SJCRH30 (cell line): ENCODE measurements around the gene ITPA. TPM values are rescaled to one million over a fixed set of nuclear protein-coding genes. Genes with fewer than 3 reads are reported as not detected.
A peak's percentile ranks its signal among the peaks of the same experiment; 100 is the strongest.

Experiments
- DNase-seq, 2 experiments: peaks; one replicate each; pipeline ENCODE4 v3.0.0-alpha.2; 2015 to 2020
- H3K27ac ChIP-seq: fragments of 250-450 bp; sonication (Bioruptor Pico); 2 replicates; pipeline ENCODE4 v1.5.1; 2020; ENCODE audit warnings: mild to moderate bottlenecking, moderate library complexity
- H3K27me3 ChIP-seq: fragments of 250-450 bp; sonication (Bioruptor Pico); 2 replicates; pipeline ENCODE4 v1.5.1; 2020; ENCODE audit warnings: mild to moderate bottlenecking, moderate library complexity
- H3K36me3 ChIP-seq: fragments of 250-450 bp; sonication (Bioruptor Pico); 2 replicates; pipeline ENCODE4 v1.5.1; 2020; ENCODE audit warnings: mild to moderate bottlenecking, moderate library complexity
- H3K4me1 ChIP-seq: fragments of 250-450 bp; sonication (Bioruptor Pico); 2 replicates; pipeline ENCODE4 v1.5.1; 2020; ENCODE audit warnings: mild to moderate bottlenecking, moderate library complexity
- H3K4me3 ChIP-seq: fragments of 250-450 bp; sonication (Bioruptor Pico); 2 replicates; pipeline ENCODE4 v1.5.1; 2020; ENCODE audit warnings: mild to moderate bottlenecking, moderate library complexity
- H3K9me3 ChIP-seq: fragments of 250-450 bp; sonication (Bioruptor Pico); replicated peaks from 2 replicates; pipeline ENCODE4 v1.5.1; 2020; ENCODE audit warnings: mild to moderate bottlenecking, moderate library complexity
- total RNA-seq: library from RNA; depleted of rRNA; stranded (reverse); fragments of >200 nt; shearing (Covaris generic); gene quantifications from 2 replicates; pipeline ENCODE4 v1.2.3, GENCODE V29; 2014

The ITPA gene
- total RNA-seq, 1 experiment from 2014 or later: 46.4 TPM

GRCh38 chr20:3226093-3226492 is 16.8 kb downstream of the ITPA start:
- H3K4me3 ChIP-seq: no peak overlapping the region
- peak overlapping the region; percentile 51 for H3K27ac ChIP-seq
- H3K9me3 ChIP-seq: no peaks in the 10 kb centered on the region
- H3K36me3 ChIP-seq: peaks cover 13% of the 10 kb centered on the region
- H3K4me1 ChIP-seq: peaks cover 37% of the 10 kb centered on the region
- DNase-seq: peak; percentile 52 to 61
- H3K27me3 ChIP-seq: no peaks in the 10 kb centered on the region

DNA sequence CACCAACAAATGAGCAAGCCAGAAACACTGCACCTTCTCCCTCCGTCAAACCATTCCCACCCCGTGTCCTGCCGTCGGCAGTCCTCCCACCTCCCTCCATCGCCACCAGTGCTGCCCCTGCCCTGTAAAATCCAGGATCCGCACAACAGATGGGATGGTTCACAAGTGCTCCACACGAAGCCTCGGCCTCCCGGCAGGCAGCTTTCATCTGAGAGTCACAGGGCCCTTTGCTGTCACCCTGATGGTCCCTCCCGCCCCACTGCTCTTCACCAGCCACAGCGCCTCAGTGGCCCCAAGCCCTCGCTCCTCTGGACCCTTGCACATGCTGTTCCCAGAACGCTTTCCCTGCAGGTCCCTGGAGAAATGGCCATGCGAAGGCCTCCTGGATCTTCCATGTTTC is 17.6 kb downstream of the ITPA start:
- H3K9me3 ChIP-seq: no peaks in the 10 kb centered on the region
- peaks cover 9% of the 10 kb centered on the region for H3K36me3 ChIP-seq
- H3K4me3 ChIP-seq: no peak overlapping the region
- peaks cover 32% of the 10 kb centered on the region for H3K4me1 ChIP-seq
- no peak for DNase-seq
- peak overlapping the region; percentile 51 for H3K27ac ChIP-seq
- H3K27me3 ChIP-seq: no peaks in the 10 kb centered on the region

- Histone ChIP-seq H3K36me3 (peaks cover 9% of the 10 kb centered on the region), H3K27me3 (no peaks in the 10 kb centered on the region), H3K27ac (no peak overlapping the region), H3K9me3 (no peaks in the 10 kb centered on the region), H3K4me1 (peaks cover 26% of the 10 kb centered on the region), H3K4me3 (no peak overlapping the region)
- DNase-seq: no peak
Observed at GRCh38 chr20:3227506-3227905, 18.2 kb downstream of the ITPA start.

DNA sequence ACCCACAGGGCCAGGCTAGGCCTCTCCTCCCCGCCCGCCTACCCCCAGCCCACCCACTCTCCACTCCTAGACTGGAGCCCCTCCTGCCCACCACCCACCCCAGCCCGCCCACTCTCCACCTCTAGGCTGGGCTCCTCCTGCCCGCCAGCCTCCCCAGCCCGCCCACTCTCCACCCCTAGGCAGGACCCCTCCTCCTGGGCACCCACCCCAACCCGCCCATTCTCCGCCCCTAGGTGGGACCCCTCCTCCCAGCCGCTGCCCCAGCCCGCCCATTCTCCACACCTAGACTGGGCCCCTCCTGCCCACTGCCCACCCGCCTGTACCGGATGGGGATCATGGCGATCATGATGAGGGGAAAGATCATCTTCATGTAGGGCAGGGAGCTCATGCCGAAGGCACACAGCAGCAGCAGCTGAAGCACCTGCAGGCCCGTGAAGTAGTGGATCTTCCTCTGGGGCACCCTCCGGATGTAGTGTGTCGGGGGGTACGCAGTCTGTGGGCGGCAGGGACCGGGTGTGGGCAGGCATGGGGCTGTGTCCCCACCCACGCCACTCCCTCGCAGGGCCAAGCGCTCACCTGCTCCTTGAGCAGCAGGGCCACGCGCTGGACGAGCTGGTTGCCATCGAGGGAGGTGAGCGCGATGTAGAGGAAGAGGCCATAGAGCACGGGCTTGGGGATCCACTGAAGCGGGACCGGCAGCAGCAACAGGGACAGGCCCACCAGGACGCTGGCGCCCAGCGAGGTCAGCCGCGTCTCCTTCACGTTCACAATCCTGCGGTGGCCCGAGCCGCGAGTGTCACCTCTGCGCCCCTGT is 18.8 kb downstream of the ITPA start:
- Histone ChIP-seq H3K9me3 (no peaks in the 10 kb centered on the region), H3K4me1 (peaks cover 21% of the 10 kb centered on the region), H3K27ac (no peak overlapping the region), H3K4me3 (no peak overlapping the region), H3K36me3 (peaks cover 9% of the 10 kb centered on the region), H3K27me3 (no peaks in the 10 kb centered on the region)
- no peak for DNase-seq

DNA sequence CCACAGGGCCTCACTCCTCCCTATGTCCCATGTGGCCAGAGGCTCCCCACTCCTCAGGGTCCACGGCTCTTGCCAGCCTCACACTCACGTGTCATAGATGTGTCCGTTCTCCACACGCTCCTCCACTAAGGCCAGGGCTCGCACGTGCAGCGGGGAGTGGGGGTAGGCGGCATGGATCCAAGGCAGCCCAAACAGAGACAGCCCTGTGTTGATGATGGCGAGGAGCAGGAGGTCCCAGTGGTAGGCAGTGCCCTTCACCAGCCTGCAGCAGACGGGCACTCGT is 19.4 kb downstream of the ITPA start:
- Histone ChIP-seq H3K27me3 (no peaks in the 10 kb centered on the region), H3K36me3 (peaks cover 11% of the 10 kb centered on the region), H3K9me3 (no peaks in the 10 kb centered on the region), H3K4me3 (no peak overlapping the region), H3K27ac (no peak overlapping the region), H3K4me1 (peaks cover 16% of the 10 kb centered on the region)
- DNase-seq: no peak

GRCh38 chr20:3229158-3229557 is 19.9 kb downstream of the ITPA start:
- no peaks in the 10 kb centered on the region for H3K9me3 ChIP-seq
- no peak for DNase-seq
- no peaks in the 10 kb centered on the region for H3K27me3 ChIP-seq
- H3K4me3 ChIP-seq: no peak overlapping the region
- H3K4me1 ChIP-seq: peaks cover 11% of the 10 kb centered on the region; the same call in 1 of the 2 replicates
- H3K36me3 ChIP-seq: peaks cover 15% of the 10 kb centered on the region
- H3K27ac ChIP-seq: no peak overlapping the region

GRCh38 chr20:3229798-3230197 is 20.5 kb downstream of the ITPA start:
- Histone ChIP-seq H3K9me3 (no peaks in the 10 kb centered on the region), H3K4me3 (no peak overlapping the region)
- DNase-seq: no peak

DNA sequence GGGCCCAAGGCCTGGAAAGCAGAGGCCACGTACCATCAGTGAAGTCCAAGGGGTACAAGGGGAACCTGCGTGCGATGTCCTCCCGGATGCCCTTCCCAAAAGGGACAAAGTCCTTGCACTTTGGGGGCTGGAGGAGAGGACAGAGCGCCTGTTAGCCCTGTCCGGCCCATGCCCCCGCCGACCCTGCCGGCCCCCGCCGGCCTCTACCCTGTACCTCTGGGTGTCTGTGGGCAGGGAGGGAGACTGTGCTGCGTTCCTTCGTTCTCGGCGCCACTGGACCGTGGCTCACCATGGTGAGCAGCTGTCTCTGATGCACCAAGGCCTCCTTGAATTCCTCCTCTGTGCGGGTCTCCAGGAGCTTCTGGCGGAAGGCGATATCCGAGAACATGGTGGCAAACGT is 21.8 kb downstream of the ITPA start:
- no peak for DNase-seq
- H3K4me1 ChIP-seq: peaks cover 4% of the 10 kb centered on the region; the same call in 1 of the 2 replicates
- H3K36me3 ChIP-seq: peaks cover 15% of the 10 kb centered on the region
- no peak overlapping the region for H3K27ac ChIP-seq
- H3K9me3 ChIP-seq: no peaks in the 10 kb centered on the region
- no peak overlapping the region for H3K4me3 ChIP-seq
- H3K27me3 ChIP-seq: no peaks in the 10 kb centered on the region

More at GRCh38 chr20:3229798-3230197, 20.5 kb downstream of the ITPA start:
- Histone ChIP-seq H3K27ac (no peak overlapping the region), H3K36me3 (peaks cover 15% of the 10 kb centered on the region), H3K4me1 (peaks cover 8% of the 10 kb centered on the region; the same call in 1 of the 2 replicates), H3K27me3 (no peaks in the 10 kb centered on the region)

- no peak overlapping the region for H3K27ac ChIP-seq
- no peak overlapping the region for H3K4me3 ChIP-seq
- H3K4me1 ChIP-seq: no peaks in the 10 kb centered on the region; the same call in 1 of the 2 replicates
- DNase-seq: no peak
- peaks cover 10% of the 10 kb centered on the region; the same call in 1 of the 2 replicates for H3K36me3 ChIP-seq
- no peaks in the 10 kb centered on the region for H3K27me3 ChIP-seq
- H3K9me3 ChIP-seq: no peaks in the 10 kb centered on the region
Observed at GRCh38 chr20:3231889-3232588, 22.7 kb downstream of the ITPA start.

GRCh38 chr20:3233131-3233990 is 24.1 kb downstream of the ITPA start:
- no peaks in the 10 kb centered on the region for H3K9me3 ChIP-seq
- peaks cover 3% of the 10 kb centered on the region; the same call in 1 of the 2 replicates for H3K4me1 ChIP-seq
- no peaks in the 10 kb centered on the region for H3K27me3 ChIP-seq
- no peak overlapping the region for H3K4me3 ChIP-seq
- no peak for DNase-seq
- H3K27ac ChIP-seq: no peak overlapping the region
- H3K36me3 ChIP-seq: peaks cover 10% of the 10 kb centered on the region; the same call in 1 of the 2 replicates

GRCh38 chr20:3233991-3234498 is 24.7 kb downstream of the ITPA start:
- no peak for DNase-seq
- H3K9me3 ChIP-seq: no peaks in the 10 kb centered on the region
- H3K27ac ChIP-seq: no peak overlapping the region
- H3K4me1 ChIP-seq: peaks cover 3% of the 10 kb centered on the region; the same call in 1 of the 2 replicates
- H3K27me3 ChIP-seq: no peaks in the 10 kb centered on the region
- peaks cover 10% of the 10 kb centered on the region; the same call in 1 of the 2 replicates for H3K36me3 ChIP-seq
- H3K4me3 ChIP-seq: no peak overlapping the region

DNA sequence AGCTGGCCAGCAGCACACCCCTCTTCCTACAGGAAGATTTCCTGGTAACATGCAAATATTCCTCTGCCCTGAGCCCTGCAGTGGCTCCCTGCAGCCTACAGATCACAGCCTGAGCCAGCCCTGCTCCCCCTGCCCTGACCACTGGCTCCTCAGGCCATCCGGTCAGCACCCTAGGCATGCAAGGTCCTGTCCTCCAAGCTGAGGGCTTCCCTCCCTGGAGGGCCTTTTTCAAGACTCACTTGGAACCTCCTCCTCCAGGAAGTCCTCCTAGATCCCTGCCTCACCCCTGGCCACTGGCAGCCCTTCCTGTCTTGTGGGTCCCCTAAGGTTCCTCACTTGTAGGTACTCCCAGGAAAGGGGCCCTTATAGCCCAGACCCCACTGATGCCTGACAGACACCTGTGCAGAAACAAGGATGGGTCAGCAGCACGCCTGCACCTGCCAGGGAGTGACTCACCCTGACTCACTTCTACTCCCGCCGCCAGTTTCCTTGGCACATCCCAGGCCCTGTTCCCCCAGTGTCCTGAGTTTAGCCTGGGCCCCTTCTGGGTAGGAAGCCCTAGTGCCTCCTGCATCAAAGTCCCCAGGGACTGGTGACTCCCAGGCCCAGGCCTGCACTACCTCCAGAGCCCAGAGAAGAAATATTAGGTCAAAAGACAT is 26.5 kb downstream of the ITPA start:
- peaks cover 6% of the 10 kb centered on the region; the same call in 1 of the 2 replicates for H3K36me3 ChIP-seq
- H3K27ac ChIP-seq: no peak overlapping the region
- peaks cover 3% of the 10 kb centered on the region; the same call in 1 of the 2 replicates for H3K4me1 ChIP-seq
- no peak for DNase-seq
- no peak overlapping the region for H3K4me3 ChIP-seq
- H3K9me3 ChIP-seq: no peaks in the 10 kb centered on the region
- no peaks in the 10 kb centered on the region for H3K27me3 ChIP-seq

- peak overlapping the region; percentile 87 for H3K4me3 ChIP-seq
- no peaks in the 10 kb centered on the region for H3K27me3 ChIP-seq
Observed at GRCh38 chr20:3237011-3237957, 28.0 kb downstream of the ITPA start.

More at GRCh38 chr20:3237011-3237957, 28.0 kb downstream of the ITPA start:
- no peak overlapping the region for H3K27ac ChIP-seq
- DNase-seq: no peak
- peaks cover 6% of the 10 kb centered on the region; the same call in 1 of the 2 replicates for H3K36me3 ChIP-seq
- H3K9me3 ChIP-seq: no peaks in the 10 kb centered on the region
- H3K4me1 ChIP-seq: peaks cover 3% of the 10 kb centered on the region; the same call in 1 of the 2 replicates
